ENCODE measurements around the gene ANKEF1. TPM values are rescaled to one million over a fixed set of nuclear protein-coding genes. Genes with fewer than 3 reads are reported as not detected.
A peak's percentile ranks its signal among the peaks of the same experiment; 100 is the strongest.

Gene ANKEF1
- total RNA-seq, 4 donors from 2014 or later: 4.4 to 5.7 (median 5.0) TPM

- DNase-seq: no peak
- H3K4me1 ChIP-seq: no peaks in the 10 kb centered on the region
- 67 to 85% methylated on average over 1 of the region's 1 CpG for WGBS, 2 donors
- no peak overlapping the region for H3K4me3 ChIP-seq
- peaks cover 0 to 6% (median 0%) of the 10 kb centered on the region in 4 donors for H3K27me3 ChIP-seq
- intact Hi-C loops (cut with DNase I): no loop called here
- H3K27ac ChIP-seq: no peak overlapping the region
- H3K9me3 ChIP-seq: no peaks in the 10 kb centered on the region
- H3K36me3 ChIP-seq: no peaks in the 10 kb centered on the region
- TF ChIP-seq CTCF (IDR thresholded peaks at IDR 0.05): no peak
- TF ChIP-seq POLR2A (IDR thresholded peaks at IDR 0.05): no peak
These were observed 29.8 kb downstream of the ANKEF1 start for GRCh38 chr20:10064611-10065010.

- no peaks in the 10 kb centered on the region for H3K4me1 ChIP-seq
- no peaks in the 10 kb centered on the region for H3K36me3 ChIP-seq
- WGBS, 2 donors: 91% methylated on average over 3 of the region's 3 CpGs
- TF ChIP-seq POLR2A (IDR thresholded peaks at IDR 0.05) (no peak), CTCF (IDR thresholded peaks at IDR 0.05) (no peak)
- peaks cover 0 to 6% (median 0%) of the 10 kb centered on the region in 4 donors for H3K27me3 ChIP-seq
- intact Hi-C loops (cut with DNase I): no loop called here
- no peak overlapping the region for H3K4me3 ChIP-seq
- H3K27ac ChIP-seq: no peak overlapping the region
- no peaks in the 10 kb centered on the region for H3K9me3 ChIP-seq
- DNase-seq: no peak
These were observed 30.5 kb downstream of the ANKEF1 start for GRCh38 chr20:10065154-10065833.

- H3K27me3 ChIP-seq: peaks cover 0 to 6% (median 0%) of the 10 kb centered on the region in 4 donors
- 66 to 71% methylated on average over 2 of the region's 2 CpGs for WGBS, 2 donors
- H3K36me3 ChIP-seq: no peaks in the 10 kb centered on the region
- H3K9me3 ChIP-seq: no peaks in the 10 kb centered on the region
- H3K4me3 ChIP-seq: no peak overlapping the region
- no peak overlapping the region for H3K27ac ChIP-seq
- no peak for DNase-seq
- intact Hi-C loops (cut with DNase I): no loop called here
- no peak for TF ChIP-seq POLR2A (IDR thresholded peaks at IDR 0.05)
- TF ChIP-seq CTCF (IDR thresholded peaks at IDR 0.05): no peak
- no peaks in the 10 kb centered on the region for H3K4me1 ChIP-seq
These were observed 32.5 kb downstream of the ANKEF1 start for GRCh38 chr20:10067321-10067720.

- Histone ChIP-seq H3K27ac (peak overlapping the region in 1 of 4 donors; percentile 49), H3K9me3 (no peaks in the 10 kb centered on the region), H3K36me3 (no peaks in the 10 kb centered on the region), H3K4me3 (no peak overlapping the region), H3K27me3 (no peaks in the 10 kb centered on the region), H3K4me1 (peaks cover 21 to 56% (median 41%) of the 10 kb centered on the region in 3 donors)
- 14 to 22% methylated on average over 2 of the region's 2 CpGs for WGBS, 2 donors
- TF ChIP-seq CTCF (IDR thresholded peaks at IDR 0.05) (no peak), POLR2A (IDR thresholded peaks at IDR 0.05) (no peak)
- intact Hi-C loops (cut with DNase I): no loop called here
- no peak for DNase-seq
These were observed 39.7 kb downstream of the ANKEF1 start for GRCh38 chr20:10074513-10074912.

- intact Hi-C loops (cut with DNase I): no loop called here
- WGBS, 2 donors: 21 to 53% methylated on average over 2 of the region's 2 CpGs
These were observed 40.8 kb downstream of the ANKEF1 start for GRCh38 chr20:10075606-10076005.

More at GRCh38 chr20:10075606-10076005, 40.8 kb downstream of the ANKEF1 start:
- TF ChIP-seq POLR2A (IDR thresholded peaks at IDR 0.05): no peak
- TF ChIP-seq CTCF (IDR thresholded peaks at IDR 0.05): no peak
- Histone ChIP-seq H3K4me1 (peaks cover 21 to 67% (median 42%) of the 10 kb centered on the region in 3 donors), H3K36me3 (no peaks in the 10 kb centered on the region), H3K4me3 (no peak overlapping the region), H3K27ac (peak overlapping the region in 1 of 4 donors; percentile 15), H3K27me3 (no peaks in the 10 kb centered on the region), H3K9me3 (no peaks in the 10 kb centered on the region)
- DNase-seq: no peak
